DND-41 (cell line): Measurements from ENCODE around the gene CDK11B.

Experiments
- EZH2 ChIP-seq: IDR thresholded peaks from 3 replicates; pipeline ENCODE4 v1.6.1; 2012; ENCODE audit warnings: borderline replicate concordance, low read depth, mild to moderate bottlenecking, moderate library complexity, low read length, inconsistent platforms; ENCODE audit not compliant: severe bottlenecking
- TF ChIP-seq, protein P1 (sequence below): IDR thresholded peaks from 2 replicates; pipeline ENCODE4 v1.5.1; 2012; ENCODE audit warnings: borderline replicate concordance, low read length, moderate library complexity, mild to moderate bottlenecking; ENCODE audit not compliant: poor library complexity, severe bottlenecking; ENCODE audit errors: extremely low read depth

DNA sequence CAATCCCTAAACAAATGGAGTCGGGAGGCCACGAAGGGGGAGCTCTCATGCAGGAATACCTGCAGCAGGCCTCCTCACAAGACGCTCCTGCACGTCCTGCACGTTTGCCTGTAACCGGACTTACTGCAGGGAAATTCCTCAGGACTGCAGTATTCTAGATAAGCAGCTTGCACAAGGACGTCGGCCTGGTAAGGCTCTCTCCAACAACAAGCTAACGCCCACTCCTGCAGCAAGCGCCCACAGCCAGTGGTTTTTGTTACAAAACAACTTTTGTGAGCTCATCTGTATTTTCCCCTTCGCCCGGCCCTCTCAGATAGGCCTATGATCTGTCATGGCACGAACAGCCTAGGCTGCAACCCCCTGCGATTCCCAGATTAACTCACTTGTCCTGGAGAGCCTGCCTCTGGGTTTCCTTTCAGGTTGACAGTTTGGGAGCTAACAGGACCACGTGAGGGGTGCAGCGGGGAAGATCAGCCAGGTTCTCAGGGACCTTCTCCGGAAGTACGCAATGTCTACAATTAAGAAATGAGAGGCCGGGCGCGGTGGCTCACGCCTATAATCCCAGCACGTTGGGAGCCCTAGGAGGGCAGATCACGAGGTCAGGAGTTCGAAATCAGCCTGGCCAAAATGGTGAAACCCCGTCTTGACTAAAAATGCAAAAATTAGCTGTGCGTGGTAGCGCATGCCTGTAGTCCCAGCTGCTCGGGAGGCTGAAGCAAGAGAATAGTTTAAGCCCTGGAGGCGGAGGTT is 44.4 kb downstream of the CDK11B start:
- TF ChIP-seq, protein P1, sequence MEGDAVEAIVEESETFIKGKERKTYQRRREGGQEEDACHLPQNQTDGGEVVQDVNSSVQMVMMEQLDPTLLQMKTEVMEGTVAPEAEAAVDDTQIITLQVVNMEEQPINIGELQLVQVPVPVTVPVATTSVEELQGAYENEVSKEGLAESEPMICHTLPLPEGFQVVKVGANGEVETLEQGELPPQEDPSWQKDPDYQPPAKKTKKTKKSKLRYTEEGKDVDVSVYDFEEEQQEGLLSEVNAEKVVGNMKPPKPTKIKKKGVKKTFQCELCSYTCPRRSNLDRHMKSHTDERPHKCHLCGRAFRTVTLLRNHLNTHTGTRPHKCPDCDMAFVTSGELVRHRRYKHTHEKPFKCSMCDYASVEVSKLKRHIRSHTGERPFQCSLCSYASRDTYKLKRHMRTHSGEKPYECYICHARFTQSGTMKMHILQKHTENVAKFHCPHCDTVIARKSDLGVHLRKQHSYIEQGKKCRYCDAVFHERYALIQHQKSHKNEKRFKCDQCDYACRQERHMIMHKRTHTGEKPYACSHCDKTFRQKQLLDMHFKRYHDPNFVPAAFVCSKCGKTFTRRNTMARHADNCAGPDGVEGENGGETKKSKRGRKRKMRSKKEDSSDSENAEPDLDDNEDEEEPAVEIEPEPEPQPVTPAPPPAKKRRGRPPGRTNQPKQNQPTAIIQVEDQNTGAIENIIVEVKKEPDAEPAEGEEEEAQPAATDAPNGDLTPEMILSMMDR, result no peak
- no peak for TF ChIP-seq EZH2
